ENCODE data around the gene RBFOX2. TPM values are rescaled to one million over a fixed set of nuclear protein-coding genes. Genes with fewer than 3 reads are reported as not detected.

RBFOX2 gene
- total and polyA plus RNA-seq, 2 of the 8 experiments (the other 6 are each of a cell fraction or from before 2014, with no cell fraction given): 121 to 122 TPM

DNA sequence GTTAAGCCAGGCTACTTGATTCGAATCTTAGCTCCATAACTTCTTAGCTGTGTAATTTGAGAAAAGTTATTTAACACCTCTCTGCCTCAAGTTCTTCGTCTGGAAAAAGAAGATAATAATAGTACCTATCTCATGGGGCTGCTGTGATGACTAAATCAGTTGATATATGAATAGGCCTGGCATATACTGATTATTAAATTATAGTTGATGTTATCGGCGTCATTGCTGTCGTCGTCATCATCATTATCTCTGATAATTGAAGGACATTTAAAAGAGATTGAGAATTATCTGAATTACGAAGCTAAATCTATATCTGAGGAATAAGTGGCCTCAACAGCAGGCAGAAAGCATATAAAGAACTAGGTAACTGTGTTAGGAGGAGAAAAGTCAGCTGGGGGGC is 165.9 kb downstream of the RBFOX2 start:
- H3K14ac ChIP-seq (ENCODE audit: insufficient read length): no peak overlapping the region
- no peak overlapping the region for H4K5ac ChIP-seq (ENCODE audit: insufficient read length, low read depth, low read length)
- no peak overlapping the region for H3K23ac ChIP-seq (ENCODE audit: insufficient read length)
- no peak for DNase-seq (ENCODE audit: low read depth in 1 of 2, low spot score in 2 of 2)
- no peak overlapping the region for H3K4me3 ChIP-seq (ENCODE audit: extremely low read depth in 1 of 4, insufficient read depth in 2 of 4, low read depth in 3 of 4, low read length in 4 of 4)
- POLR2A ChIA-PET (ENCODE audit: partially characterized antibody): interaction anchor here (1.0 to 1.4 kb wide), 2 partner anchors 9 to 22 kb away, joined by 3 read pairs; no protein-coding TSS in a partner anchor
- no peak overlapping the region for H2BK20ac ChIP-seq (ENCODE audit: low read length)
- peaks cover 5% of the 10 kb centered on the region; the same call in 1 of the 2 replicates for H3K79me1 ChIP-seq (ENCODE audit: low read depth, low read length)
- no peak overlapping the region for H4K91ac ChIP-seq (replicated peaks; ENCODE audit: insufficient read length, low read length)
- H3K9me3 ChIP-seq (ENCODE audit: insufficient read depth in 2 of 2, low read depth in 1 of 2, low read length in 1 of 2): no peaks in the 10 kb centered on the region
- FAIRE-seq: no peak
- H2BK15ac ChIP-seq (ENCODE audit: low read length): no peak overlapping the region
- no peak overlapping the region for H2AK5ac ChIP-seq (ENCODE audit: low read depth, low read length)
- no peaks in the 10 kb centered on the region for H3K36me3 ChIP-seq (ENCODE audit: control insufficient read depth in 2 of 4, insufficient read depth in 4 of 4, low read length in 3 of 4)
- H3K27me3 ChIP-seq (replicated peaks in 1 of 4; ENCODE audit: control insufficient read depth in 3 of 4, extremely low read depth in 1 of 4, insufficient read depth in 3 of 4, low read length in 3 of 4): no peaks in the 10 kb centered on the region
- no peak overlapping the region for H3K9ac ChIP-seq (replicated peaks in 1 of 4; ENCODE audit: extremely low read depth in 1 of 4, low read depth in 3 of 4, low read length in 3 of 4)
- H3K56ac ChIP-seq (replicated peaks; ENCODE audit: insufficient read length, low read depth, low read length): no peak overlapping the region
- 91% methylated on average over 7 of the region's 7 CpGs; no CpG with 5 or more reads in 1 of the 2 experiments for WGBS, 2 experiments (ENCODE audit: extremely low coverage in 1 of 2, insufficient coverage in 1 of 2, insufficient read length in 1 of 2, insufficient replicate concordance in 2 of 2, low coverage in 1 of 2, low lambda C conversion rate in 2 of 2, missing lambda C conversion rate in 1 of 2)
- H3K79me2 ChIP-seq (ENCODE audit: control insufficient read depth in 1 of 2, insufficient read depth in 2 of 2, low read length in 2 of 2): peaks cover 0 to 67% of the 10 kb centered on the region in 2 experiments; a peak in 2 of 4 replicates
- no peak overlapping the region for H3K27ac ChIP-seq (ENCODE audit: low read depth, low read length)
- H3K4me2 ChIP-seq (ENCODE audit: insufficient read depth in 1 of 2, low read depth in 2 of 2, low read length in 2 of 2): 0 out of 4 replicates have a peak overlapping the region, but pooled peaks of 1 of the 2 experiments have one; percentile 16
- no peak overlapping the region for H3K18ac ChIP-seq (ENCODE audit: extremely low read depth, low read length)
- H2BK12ac ChIP-seq (ENCODE audit: low read depth, low read length): no peak overlapping the region
- H2BK120ac ChIP-seq (replicated peaks; ENCODE audit: low read depth, low read length): no peak overlapping the region
- H3K23me2 ChIP-seq (ENCODE audit: low read depth, low read length): no peaks in the 10 kb centered on the region
- no peak overlapping the region for H2AFZ ChIP-seq (ENCODE audit: low read length)
- no peak overlapping the region for H4K8ac ChIP-seq (ENCODE audit: extremely low read depth, insufficient read depth, low read length)
- peaks cover 3 to 4% of the 10 kb centered on the region in 2 experiments for H4K20me1 ChIP-seq (replicated peaks in 1 of 2; ENCODE audit: control insufficient read depth in 1 of 2, insufficient read depth in 2 of 2, low read length in 2 of 2)
- H3K4ac ChIP-seq (replicated peaks; ENCODE audit: insufficient read length, low read depth, low read length): no peak overlapping the region
- H2BK5ac ChIP-seq (ENCODE audit: low read depth, low read length): no peak overlapping the region
- peaks cover 0 to 16% (median 12%) of the 10 kb centered on the region in 4 experiments; a peak in 3 of 7 replicates for H3K4me1 ChIP-seq (replicated peaks in 1 of 4; ENCODE audit: control insufficient read depth in 3 of 4, insufficient read depth in 4 of 4, low read length in 3 of 4)
- CTCF ChIA-PET (ENCODE audit: partially characterized antibody): interaction anchor here (1.3 to 2.1 kb wide), 2 partner anchors 13 to 38 kb away, joined by 3 to 9 read pairs; no protein-coding TSS in a partner anchor
- TF ChIP-seq RAD21 (IDR thresholded peaks at IDR 0.05 in 1 of 2, conservative IDR thresholded peaks at IDR 0.05 in 1 of 2; ENCODE audit: low read depth in 2 of 2, low read length in 2 of 2): no peak
- TF ChIP-seq BRCA1 (IDR thresholded peaks at IDR 0.05; ENCODE audit: low read depth, low read length): no peak
- TF ChIP-seq, protein P1, sequence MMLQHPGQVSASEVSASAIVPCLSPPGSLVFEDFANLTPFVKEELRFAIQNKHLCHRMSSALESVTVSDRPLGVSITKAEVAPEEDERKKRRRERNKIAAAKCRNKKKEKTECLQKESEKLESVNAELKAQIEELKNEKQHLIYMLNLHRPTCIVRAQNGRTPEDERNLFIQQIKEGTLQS (IDR thresholded peaks at IDR 0.05; ENCODE audit: insufficient read depth, low read depth, low read length): no peak
- no peak for TF ChIP-seq SAP30 (IDR thresholded peaks at IDR 0.05; ENCODE audit: insufficient read depth, insufficient replicate concordance, low read length)
- TF ChIP-seq SP4 (IDR thresholded peaks at IDR 0.05; ENCODE audit: low read length): no peak
- TF ChIP-seq, protein P2, sequence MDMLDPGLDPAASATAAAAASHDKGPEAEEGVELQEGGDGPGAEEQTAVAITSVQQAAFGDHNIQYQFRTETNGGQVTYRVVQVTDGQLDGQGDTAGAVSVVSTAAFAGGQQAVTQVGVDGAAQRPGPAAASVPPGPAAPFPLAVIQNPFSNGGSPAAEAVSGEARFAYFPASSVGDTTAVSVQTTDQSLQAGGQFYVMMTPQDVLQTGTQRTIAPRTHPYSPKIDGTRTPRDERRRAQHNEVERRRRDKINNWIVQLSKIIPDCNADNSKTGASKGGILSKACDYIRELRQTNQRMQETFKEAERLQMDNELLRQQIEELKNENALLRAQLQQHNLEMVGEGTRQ (IDR thresholded peaks at IDR 0.05; ENCODE audit: low read length): no peak
- TF ChIP-seq, protein P3, sequence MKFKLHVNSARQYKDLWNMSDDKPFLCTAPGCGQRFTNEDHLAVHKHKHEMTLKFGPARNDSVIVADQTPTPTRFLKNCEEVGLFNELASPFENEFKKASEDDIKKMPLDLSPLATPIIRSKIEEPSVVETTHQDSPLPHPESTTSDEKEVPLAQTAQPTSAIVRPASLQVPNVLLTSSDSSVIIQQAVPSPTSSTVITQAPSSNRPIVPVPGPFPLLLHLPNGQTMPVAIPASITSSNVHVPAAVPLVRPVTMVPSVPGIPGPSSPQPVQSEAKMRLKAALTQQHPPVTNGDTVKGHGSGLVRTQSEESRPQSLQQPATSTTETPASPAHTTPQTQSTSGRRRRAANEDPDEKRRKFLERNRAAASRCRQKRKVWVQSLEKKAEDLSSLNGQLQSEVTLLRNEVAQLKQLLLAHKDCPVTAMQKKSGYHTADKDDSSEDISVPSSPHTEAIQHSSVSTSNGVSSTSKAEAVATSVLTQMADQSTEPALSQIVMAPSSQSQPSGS (IDR thresholded peaks at IDR 0.05; ENCODE audit: low read length): no peak
- no peak for TF ChIP-seq EGR1 (IDR thresholded peaks at IDR 0.05; ENCODE audit: borderline replicate concordance, low read depth, low read length)
- TF ChIP-seq MAFK (IDR thresholded peaks at IDR 0.05; ENCODE audit: low read depth, low read length): no peak

Measured in H1 (cell line).